A549 (cell line): ENCODE results near the gene ABCB1.

Experiments
- CTCF ChIP-seq: fragments of >200 bp; sonication (Bioruptor Twin); formaldehyde crosslinking; IDR thresholded peaks from 3 replicates; pipeline ENCODE4 v1.5.1; 2016
- FOSL2 ChIP-seq, 2 experiments: fragments of 450-650 bp in 1 of 2; fragments of >200 bp in 1 of 2; sonication (Bioruptor Twin) in 1 of 2; formaldehyde crosslinking; IDR thresholded peaks; 2 replicates each; pipeline versions ENCODE4 v1.5.0 to v1.6.1; 2016 to 2020; ENCODE audit warnings: mild to moderate bottlenecking in 1 of 2, moderate library complexity in 1 of 2
- POLR2A ChIP-seq: IDR thresholded peaks from 2 replicates; pipeline ENCODE4 v1.6.1; 2012; ENCODE audit warnings: mild to moderate bottlenecking, low read length
- USF2 ChIP-seq: fragments of 450-650 bp; IDR thresholded peaks from 2 replicates; pipeline ENCODE4 v1.6.1; 2014; ENCODE audit warnings: antibody characterized with exemption
- ZFP36 ChIP-seq: fragments of 450-650 bp; IDR thresholded peaks from 2 replicates; pipeline ENCODE4 v1.6.1; 2014; ENCODE audit warnings: borderline replicate concordance; ENCODE audit not compliant: partially characterized antibody

- TF ChIP-seq CTCF (no peak), FOSL2 (IDR thresholded peaks at IDR 0.05) (no peak), FOSL2 (CRISPR knock-in tag; IDR thresholded peaks at IDR 0.05) (no peak), ZFP36 (no peak), POLR2A (no peak), USF2 (no peak)
Measured at GRCh38 chr7:87624628-87625027, 23.9 kb upstream of the ABCB1 start.
